Endothelial cell of umbilical vein (primary cell): Measurements from ENCODE around the gene ZDHHC17. TPM values are rescaled to one million over a fixed set of nuclear protein-coding genes. Genes with fewer than 3 reads are reported as not detected.

Experiments used
- BruUV-seq: library from RNA; stranded (reverse); fragments of 400-500 nt; replicated peaks from 2 replicates; lab custom pipeline; 2021; lab: Mats Ljungman, UMichigan
- CTCF ChIA-PET: fragments of 300-600, 350-600 bp; sonication (Branson Sonifier 250); formaldehyde crosslinking; loops from one replicate; lab custom pipeline; 2021; ENCODE audit warnings: antibody characterized with exemption, inconsistent platforms; lab: Charles Lee
- POLR2A ChIA-PET: fragments of 300-600, 350-600 bp; sonication (Branson Sonifier 250); formaldehyde crosslinking; loops from one replicate; lab custom pipeline; 2021; ENCODE audit warnings: antibody characterized with exemption, inconsistent platforms; lab: Charles Lee
- DNase-seq: peaks from one replicate; pipeline ENCODE4 v3.0.0-alpha.2; 2011; ENCODE audit warnings: low read depth, low spot score
- FAIRE-seq: peaks from 2 replicates; lab custom pipeline; 2011; peaks lifted over from hg19 to GRCh38; lab: Jason Lieb, UNC
- H2AFZ ChIP-seq: 2 replicates; pipeline ENCODE4 v1.6.0; 2012; ENCODE audit warnings: low read depth, low read length, control low read depth, inconsistent platforms
- H3K27ac ChIP-seq: 2 replicates; pipeline ENCODE4 v1.5.1; 2011; ENCODE audit warnings: low read depth, mild to moderate bottlenecking, control low read depth, low read length, moderate library complexity; ENCODE audit not compliant: insufficient read depth
- H3K27me3 ChIP-seq, 2 experiments: 2 replicates each; pipeline versions ENCODE4 v1.6.0 to v1.6.1; 2011; ENCODE audit warnings: low read length in 2 of 2, mixed read lengths in 1 of 2; ENCODE audit not compliant: control insufficient read depth in 2 of 2, insufficient read depth in 2 of 2
- H3K36me3 ChIP-seq, 2 experiments: 2 replicates in 1 of 2; 3 replicates in 1 of 2; pipeline ENCODE4 v1.5.1; 2011; ENCODE audit warnings: low read length in 2 of 2, mild to moderate bottlenecking in 1 of 2, moderate library complexity in 1 of 2; ENCODE audit not compliant: control insufficient read depth in 2 of 2, insufficient read depth in 2 of 2; ENCODE audit errors: extremely low read depth in 1 of 2
- H3K4me1 ChIP-seq: 3 replicates; pipeline ENCODE4 v1.5.1; 2011; ENCODE audit warnings: mild to moderate bottlenecking, low read length; ENCODE audit not compliant: control insufficient read depth, insufficient read depth; ENCODE audit errors: extremely low read depth
- H3K4me2 ChIP-seq: 2 replicates; pipeline ENCODE4 v1.6.1; 2011; ENCODE audit warnings: low read length, control low read depth, mixed read lengths; ENCODE audit not compliant: insufficient read depth
- H3K4me3 ChIP-seq, 3 experiments: fragments of 200-600 bp in 1 of 3; sonication (generic), shearing (Covaris generic) in 1 of 3; replicated peaks in 1 of 3; 2 replicates each; pipeline ENCODE4 v1.5.1; 2011 to 2016; ENCODE audit warnings: control low read depth in 3 of 3, low read length in 3 of 3, mild to moderate bottlenecking in 2 of 3, inconsistent platforms in 1 of 3, low read depth in 1 of 3, moderate library complexity in 1 of 3; ENCODE audit not compliant: insufficient read depth in 1 of 3
- H3K79me2 ChIP-seq: 2 replicates; pipeline ENCODE4 v1.6.0; 2012; ENCODE audit warnings: low read length, inconsistent platforms; ENCODE audit not compliant: control insufficient read depth, insufficient read depth
- H3K9ac ChIP-seq: replicated peaks from 2 replicates; pipeline ENCODE3; 2011; ENCODE audit warnings: low read length, control low read depth; ENCODE audit not compliant: insufficient read depth; ENCODE audit errors: extremely low read depth
- H3K9me1 ChIP-seq: replicated peaks from 3 replicates; pipeline ENCODE4 v1.6.0; 2011; ENCODE audit warnings: mild to moderate bottlenecking, low read length; ENCODE audit not compliant: control insufficient read depth, insufficient read depth; ENCODE audit errors: extremely low read depth
- H3K9me3 ChIP-seq: replicated peaks from 2 replicates; pipeline ENCODE4 v1.5.1; 2012; ENCODE audit warnings: low read length, inconsistent platforms; ENCODE audit not compliant: control insufficient read depth, insufficient read depth
- H4K20me1 ChIP-seq: replicated peaks from 2 replicates; pipeline ENCODE3; 2011; ENCODE audit warnings: mild to moderate bottlenecking, low read length; ENCODE audit not compliant: control insufficient read depth, insufficient read depth; ENCODE audit errors: extremely low read depth
- FOS ChIP-seq: IDR thresholded peaks from 2 replicates; pipeline ENCODE4 v1.6.1; 2011; ENCODE audit warnings: mild to moderate bottlenecking, low read length, moderate library complexity, borderline replicate concordance; ENCODE audit not compliant: insufficient read depth
- GATA2 ChIP-seq: IDR thresholded peaks from 2 replicates; pipeline ENCODE4 v1.7.0; 2011; ENCODE audit warnings: low read depth, mild to moderate bottlenecking, moderate library complexity, mixed read lengths, low read length; ENCODE audit not compliant: insufficient read length, insufficient read depth
- JUN ChIP-seq: IDR thresholded peaks from 2 replicates; pipeline ENCODE4 v1.6.1; 2011; ENCODE audit warnings: borderline replicate concordance, low read depth; ENCODE audit not compliant: insufficient read length, insufficient read depth
- MYC ChIP-seq: IDR thresholded peaks from one replicate; pipeline ENCODE4 v1.6.1; 2011; ENCODE audit warnings: mild to moderate bottlenecking, low read depth, low read length
- POLR2A ChIP-seq: IDR thresholded peaks from 2 replicates; pipeline ENCODE4 v1.6.1; 2012; ENCODE audit warnings: low read depth, mild to moderate bottlenecking, control low read depth, low read length
- POLR2AphosphoS5 ChIP-seq: IDR thresholded peaks from 2 replicates; pipeline ENCODE4 v1.6.1; 2012; ENCODE audit warnings: low read depth, mild to moderate bottlenecking, control low read depth, low read length, moderate library complexity; ENCODE audit not compliant: insufficient read depth
- dilution Hi-C: fragments of 300-500 bp; cut with MboI; formaldehyde crosslinking; loops from one replicate; pipeline ENCODE4 v1.15.0; 2019; ENCODE audit warnings: low sequenced_read_pairs; ENCODE audit not compliant: extremely low pct_ligation_motif_present
- intact Hi-C: fragments of 100-400 bp; cut with micrococcal nuclease; formaldehyde crosslinking; loops from one replicate; pipeline ENCODE4 v1.10.0; 2022
- polyA plus RNA-seq, 4 experiments: library from polyadenylated mRNA; depleted of rRNA in 3 of 4; stranded (reverse) in 3 of 4; unstranded in 1 of 4; fragments of >200 nt; gene quantifications; 2 replicates each; pipeline versions ENCODE4 v1.2.1 to v1.2.3, GENCODE V29; 2011 to 2012; ENCODE audit warnings: missing spikeins in 1 of 4
- total RNA-seq: library from RNA; stranded (reverse); gene quantifications from 2 replicates; pipeline ENCODE4 v1.2.3, GENCODE V29; 2021
- TF ChIP-seq, protein P1 (sequence below): IDR thresholded peaks from 2 replicates; pipeline ENCODE4 v1.6.1; 2011; ENCODE audit not compliant: insufficient read depth, insufficient read length
- TF ChIP-seq, protein P2 (sequence below), 2 donors: IDR thresholded peaks; 1 replicate in 1 of 2; 2 replicates in 1 of 2; pipeline ENCODE4 v1.5.1; 2011; ENCODE audit warnings: low read length in 2 of 2, mild to moderate bottlenecking in 2 of 2, moderate library complexity in 2 of 2, control low read depth in 1 of 2, inconsistent platforms in 1 of 2, low read depth in 1 of 2; ENCODE audit not compliant: insufficient read depth in 1 of 2; ENCODE audit errors: extremely low read depth in 1 of 2

The ZDHHC17 gene
- total and polyA plus RNA-seq, 2 donors (not counting 3 experiments of a cell fraction or from before 2014, with no cell fraction given), result 21.2 to 26.9 TPM

DNA sequence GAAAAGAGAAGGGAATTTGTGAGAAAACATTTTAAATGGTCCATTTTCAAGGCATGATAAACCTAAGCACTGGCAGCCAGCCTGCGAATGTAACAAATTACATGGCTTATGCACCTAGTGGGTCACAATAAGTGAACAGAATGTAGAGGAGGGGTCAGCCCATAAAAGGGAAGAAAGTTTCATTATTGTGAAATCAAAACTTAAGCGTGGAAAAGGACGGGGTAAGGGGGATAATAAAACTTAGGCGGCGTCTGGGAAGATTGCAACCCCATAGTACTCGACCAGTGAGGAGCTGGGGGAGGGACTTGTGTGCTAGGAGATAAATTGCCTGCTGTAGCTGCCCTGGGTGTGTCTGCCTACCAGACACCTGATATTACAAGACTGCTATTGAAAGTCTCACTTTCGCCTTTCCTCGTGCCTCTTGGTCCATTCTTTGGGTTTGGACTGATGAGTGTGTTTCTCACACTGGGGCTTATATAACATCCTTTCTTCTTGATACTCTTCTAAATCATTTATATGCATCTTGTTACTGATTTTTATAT lies 40.6 kb downstream of the ZDHHC17 start:
- FAIRE-seq (no peak), DNase-seq (no peak)
- CTCF ChIA-PET, result interaction anchor here (1.7 kb wide), 1 partner anchor 206 kb away, joined by 6 read pairs; no protein-coding TSS in a partner anchor
- TF ChIP-seq, protein P1, sequence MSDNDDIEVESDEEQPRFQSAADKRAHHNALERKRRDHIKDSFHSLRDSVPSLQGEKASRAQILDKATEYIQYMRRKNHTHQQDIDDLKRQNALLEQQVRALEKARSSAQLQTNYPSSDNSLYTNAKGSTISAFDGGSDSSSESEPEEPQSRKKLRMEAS, result no peak
- POLR2A ChIA-PET, result no interaction called here
- H3K4me2 ChIP-seq, result no peak overlapping the region
- dilution Hi-C loops (no loop called here), intact Hi-C loops (no loop called here)
- peaks cover 4% of the 10 kb centered on the region in 2 experiments for H3K36me3 ChIP-seq
- H3K4me1 ChIP-seq, result no peaks in the 10 kb centered on the region
- no peak overlapping the region for H3K4me3 ChIP-seq
- no TSS peak for BruUV-seq
- H3K27me3 ChIP-seq, result no peaks in the 10 kb centered on the region
- H3K9ac ChIP-seq, result no peak overlapping the region
- no peak overlapping the region for H2AFZ ChIP-seq
- H3K9me3 ChIP-seq, result no peaks in the 10 kb centered on the region
- no peaks in the 10 kb centered on the region for H3K79me2 ChIP-seq
- no peaks in the 10 kb centered on the region for H3K9me1 ChIP-seq
- no peaks in the 10 kb centered on the region for H4K20me1 ChIP-seq
- no peak overlapping the region for H3K27ac ChIP-seq

DNA sequence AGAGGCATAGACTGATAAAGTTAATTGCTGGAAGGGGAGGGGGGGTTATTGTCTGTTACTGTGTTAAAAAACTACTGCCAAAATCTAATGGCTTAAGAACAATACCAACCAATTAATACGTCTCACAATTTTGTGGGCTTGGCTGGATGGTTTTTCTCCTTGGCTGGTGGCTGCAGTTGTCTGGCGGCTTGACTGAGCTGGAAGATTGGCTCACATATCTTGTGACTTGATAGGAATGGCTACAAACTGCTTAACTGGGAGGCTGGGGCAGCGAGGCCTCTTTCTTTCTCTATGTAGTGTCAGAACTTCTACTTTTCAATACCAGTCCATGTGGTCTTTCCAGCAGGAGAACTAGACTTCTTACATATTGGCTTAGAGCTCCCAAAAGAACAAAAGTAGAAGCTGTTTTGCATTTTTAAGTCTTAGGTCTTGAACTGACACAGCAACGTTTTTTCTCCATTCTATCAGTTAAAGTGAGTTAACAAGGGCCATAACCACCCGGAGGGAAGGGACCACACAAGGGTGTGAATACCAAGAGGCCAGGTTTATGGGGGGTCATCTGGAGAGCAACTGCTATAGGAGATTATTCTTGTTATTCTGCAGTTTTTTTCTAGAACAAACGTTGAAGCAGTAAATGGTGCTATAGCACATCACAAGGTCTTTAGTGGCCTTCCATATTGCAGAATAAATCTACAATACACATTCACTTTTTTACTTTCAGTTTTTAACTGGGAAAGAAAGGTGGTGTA lies 46.9 kb downstream of the ZDHHC17 start:
- Histone ChIP-seq H3K9me1 (no peaks in the 10 kb centered on the region), H3K9ac (no peak overlapping the region), H3K36me3 (peaks cover 4 to 10% of the 10 kb centered on the region in 2 experiments), H2AFZ (no peak overlapping the region), H4K20me1 (no peaks in the 10 kb centered on the region), H3K27ac (no peak overlapping the region), H3K9me3 (no peaks in the 10 kb centered on the region), H3K79me2 (no peaks in the 10 kb centered on the region), H3K4me1 (no peaks in the 10 kb centered on the region), H3K4me2 (no peak overlapping the region), H3K4me3 (no peak overlapping the region), H3K27me3 (no peaks in the 10 kb centered on the region)
- dilution Hi-C loops (no loop called here), intact Hi-C loops (no loop called here)
- TF ChIP-seq POLR2AphosphoS5 (no peak), FOS (no peak), MYC (no peak), GATA2 (no peak), JUN (no peak), POLR2A (no peak)
- TF ChIP-seq, protein P2, sequence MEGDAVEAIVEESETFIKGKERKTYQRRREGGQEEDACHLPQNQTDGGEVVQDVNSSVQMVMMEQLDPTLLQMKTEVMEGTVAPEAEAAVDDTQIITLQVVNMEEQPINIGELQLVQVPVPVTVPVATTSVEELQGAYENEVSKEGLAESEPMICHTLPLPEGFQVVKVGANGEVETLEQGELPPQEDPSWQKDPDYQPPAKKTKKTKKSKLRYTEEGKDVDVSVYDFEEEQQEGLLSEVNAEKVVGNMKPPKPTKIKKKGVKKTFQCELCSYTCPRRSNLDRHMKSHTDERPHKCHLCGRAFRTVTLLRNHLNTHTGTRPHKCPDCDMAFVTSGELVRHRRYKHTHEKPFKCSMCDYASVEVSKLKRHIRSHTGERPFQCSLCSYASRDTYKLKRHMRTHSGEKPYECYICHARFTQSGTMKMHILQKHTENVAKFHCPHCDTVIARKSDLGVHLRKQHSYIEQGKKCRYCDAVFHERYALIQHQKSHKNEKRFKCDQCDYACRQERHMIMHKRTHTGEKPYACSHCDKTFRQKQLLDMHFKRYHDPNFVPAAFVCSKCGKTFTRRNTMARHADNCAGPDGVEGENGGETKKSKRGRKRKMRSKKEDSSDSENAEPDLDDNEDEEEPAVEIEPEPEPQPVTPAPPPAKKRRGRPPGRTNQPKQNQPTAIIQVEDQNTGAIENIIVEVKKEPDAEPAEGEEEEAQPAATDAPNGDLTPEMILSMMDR (IDR thresholded peaks at IDR 0.05; ENCODE audit: extremely low read depth in 1 of 2, insufficient read depth in 1 of 2, low read depth in 1 of 2, low read length in 2 of 2), result no peak
- TF ChIP-seq, protein P1, result no peak
- ChIA-PET POLR2A (no interaction called here), CTCF (interaction anchor here (3.9 kb wide), 1 partner anchor 10 kb away, joined by 15 read pairs; no protein-coding TSS in a partner anchor)
- FAIRE-seq, result no peak
- no peak for DNase-seq
- BruUV-seq, result no TSS peak
